Endothelial cell (in vitro differentiated cells): Measurements from ENCODE around the gene NRTN. TPM values are rescaled to one million over a fixed set of nuclear protein-coding genes. Genes with fewer than 3 reads are reported as not detected.
"Not testable (repeated sequence)": the region's sequence is repeated elsewhere in the genome, so short reads cannot be mapped to it uniquely, and the experiment has no call there.

Experiments
- DNase-seq: peaks from one replicate; pipeline ENCODE4 v3.0.0; 2021; ENCODE audit warnings: low spot score
- H3K27ac Mint-ChIP-seq: one replicate; pipeline ENCODE4 v1.8.0; 2021; ENCODE audit warnings: mixed read lengths, inconsistent platforms; ENCODE audit not compliant: unreplicated experiment
- H3K27me3 Mint-ChIP-seq: one replicate; pipeline ENCODE4 v1.8.0; 2021; ENCODE audit warnings: mild to moderate bottlenecking, moderate library complexity, mixed read lengths, inconsistent platforms; ENCODE audit not compliant: unreplicated experiment
- H3K36me3 Mint-ChIP-seq: one replicate; pipeline ENCODE4 v1.8.0; 2021; ENCODE audit warnings: mild to moderate bottlenecking, low read depth, mixed read lengths, inconsistent platforms; ENCODE audit not compliant: unreplicated experiment
- H3K4me1 Mint-ChIP-seq: one replicate; pipeline ENCODE4 v1.8.0; 2021; ENCODE audit warnings: mild to moderate bottlenecking, mixed read lengths, inconsistent platforms; ENCODE audit not compliant: unreplicated experiment
- H3K4me3 Mint-ChIP-seq: one replicate; pipeline ENCODE4 v1.8.0; 2021; ENCODE audit warnings: mild to moderate bottlenecking, mixed read lengths, inconsistent platforms; ENCODE audit not compliant: unreplicated experiment
- H3K9me3 Mint-ChIP-seq: one replicate; pipeline ENCODE4 v1.8.0; 2021; ENCODE audit warnings: mixed read lengths, inconsistent platforms; ENCODE audit not compliant: unreplicated experiment
- CTCF ChIP-seq: fragments of 200-600 bp; sonication (generic); IDR thresholded peaks from one replicate; pipeline ENCODE4 v1.5.0; 2021; ENCODE audit warnings: antibody characterized with exemption; ENCODE audit not compliant: unreplicated experiment
- total RNA-seq: library from RNA; stranded (reverse); fragmentation: NEBNext Ultra II Directional; extraction: Animal tissue kit (Norgen Biotek cat#: 25700); gene quantifications from one replicate; pipeline ENCODE4 v1.2.1, GENCODE V29; 2021; ENCODE audit not compliant: unreplicated experiment

The NRTN gene
- total RNA-seq, 1 donor from 2014 or later = 0.56 TPM

- Mint-ChIP-seq H3K27me3 (peaks cover 8% of the 10 kb centered on the region), H3K9me3 (no peaks in the 10 kb centered on the region), H3K36me3 (no peaks in the 10 kb centered on the region), H3K27ac (no peak overlapping the region), H3K4me1 (no peaks in the 10 kb centered on the region), H3K4me3 (no peak overlapping the region)
- no peak for DNase-seq
- TF ChIP-seq CTCF = no peak
These were observed 27.8 kb downstream of the NRTN start for GRCh38 chr19:5832527-5833216.

GRCh38 chr19:5837761-5838352 is 33.0 kb downstream of the NRTN start:
- Mint-ChIP-seq H3K4me1 (no peaks in the 10 kb centered on the region), H3K27ac (no peak overlapping the region), H3K9me3 (no peaks in the 10 kb centered on the region)

GRCh38 chr19:5838353-5839064 is 33.6 kb downstream of the NRTN start:
- H3K9me3 Mint-ChIP-seq = no peaks in the 10 kb centered on the region
- H3K36me3 Mint-ChIP-seq = no peaks in the 10 kb centered on the region
- H3K4me3 Mint-ChIP-seq = no peak overlapping the region
- no peak overlapping the region for H3K27ac Mint-ChIP-seq
- peaks cover 12% of the 10 kb centered on the region for H3K27me3 Mint-ChIP-seq
- no peak for DNase-seq
- no peak for TF ChIP-seq CTCF
- H3K4me1 Mint-ChIP-seq = no peaks in the 10 kb centered on the region

More at GRCh38 chr19:5837761-5838352, 33.0 kb downstream of the NRTN start:
- Mint-ChIP-seq H3K36me3 (no peaks in the 10 kb centered on the region), H3K27me3 (peaks cover 7% of the 10 kb centered on the region), H3K4me3 (no peak overlapping the region)
- TF ChIP-seq CTCF = no peak
- no peak for DNase-seq

- Mint-ChIP-seq H3K27me3 (peaks cover 12% of the 10 kb centered on the region), H3K4me3 (no peak within 1 kb of the TSS), H3K9me3 (no peaks in the 10 kb centered on the region), H3K27ac (no peak within 1 kb of the TSS), H3K36me3 (no peaks in the 10 kb centered on the region), H3K4me1 (no peaks in the 10 kb centered on the region)
- no peak for TF ChIP-seq CTCF
- DNase-seq = no peak
These were observed 34.5 kb downstream of the NRTN start, which contains the start of gene FUT6 for GRCh38 chr19:5839065-5840017. Gene FUT6 (minus strand): TSS chr19:5839702. CDS start chr19:5832567, 7,135 bp downstream.

GRCh38 chr19:5841735-5842111 is 36.9 kb downstream of the NRTN start:
- H3K36me3 Mint-ChIP-seq, DNase-seq: not testable (repeated sequence)

More at GRCh38 chr19:5841735-5842111, 36.9 kb downstream of the NRTN start:
- H3K9me3 Mint-ChIP-seq, H3K27ac Mint-ChIP-seq, H3K4me1 Mint-ChIP-seq, H3K4me3 Mint-ChIP-seq: not testable (repeated sequence)
- peaks cover 10% of the 10 kb centered on the region for H3K27me3 Mint-ChIP-seq
